ENCODE results near the gene MBTPS2. TPM values are rescaled to one million over a fixed set of nuclear protein-coding genes. Genes with fewer than 3 reads are reported as not detected.

Gene MBTPS2
- total RNA-seq, 2 experiments from 2014 or later, result 12.6 to 12.8 TPM

DNA sequence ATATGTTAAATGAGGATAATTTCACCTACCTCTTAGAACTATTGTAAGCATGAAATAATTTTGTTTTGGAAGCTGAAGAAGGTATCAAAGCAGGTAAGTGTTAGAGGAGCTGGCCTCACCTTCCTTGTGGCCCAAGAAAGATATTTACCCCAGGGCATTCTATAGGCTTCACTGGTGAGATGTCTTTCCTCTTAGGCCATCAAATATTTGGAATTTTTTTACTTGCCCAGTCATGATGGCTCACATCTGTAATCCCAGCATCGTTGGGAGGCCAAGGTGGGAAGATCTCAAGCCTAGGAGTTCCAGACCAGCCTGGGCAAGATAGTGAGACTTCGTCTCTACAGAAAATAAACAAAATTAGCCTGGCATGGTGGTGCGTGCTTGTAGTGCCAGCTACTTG is 95.0 kb downstream of the MBTPS2 start:
- H3K27ac Mint-ChIP-seq, result no peak overlapping the region
- H3K4me1 Mint-ChIP-seq (ENCODE audit: low read depth), result peaks cover 28% of the 10 kb centered on the region
- ChIA-PET CTCF (no interaction called here), POLR2A (no interaction called here)
- no peak overlapping the region for H3K4me3 Mint-ChIP-seq
- TF ChIP-seq, protein P1, sequence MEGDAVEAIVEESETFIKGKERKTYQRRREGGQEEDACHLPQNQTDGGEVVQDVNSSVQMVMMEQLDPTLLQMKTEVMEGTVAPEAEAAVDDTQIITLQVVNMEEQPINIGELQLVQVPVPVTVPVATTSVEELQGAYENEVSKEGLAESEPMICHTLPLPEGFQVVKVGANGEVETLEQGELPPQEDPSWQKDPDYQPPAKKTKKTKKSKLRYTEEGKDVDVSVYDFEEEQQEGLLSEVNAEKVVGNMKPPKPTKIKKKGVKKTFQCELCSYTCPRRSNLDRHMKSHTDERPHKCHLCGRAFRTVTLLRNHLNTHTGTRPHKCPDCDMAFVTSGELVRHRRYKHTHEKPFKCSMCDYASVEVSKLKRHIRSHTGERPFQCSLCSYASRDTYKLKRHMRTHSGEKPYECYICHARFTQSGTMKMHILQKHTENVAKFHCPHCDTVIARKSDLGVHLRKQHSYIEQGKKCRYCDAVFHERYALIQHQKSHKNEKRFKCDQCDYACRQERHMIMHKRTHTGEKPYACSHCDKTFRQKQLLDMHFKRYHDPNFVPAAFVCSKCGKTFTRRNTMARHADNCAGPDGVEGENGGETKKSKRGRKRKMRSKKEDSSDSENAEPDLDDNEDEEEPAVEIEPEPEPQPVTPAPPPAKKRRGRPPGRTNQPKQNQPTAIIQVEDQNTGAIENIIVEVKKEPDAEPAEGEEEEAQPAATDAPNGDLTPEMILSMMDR (IDR thresholded peaks at IDR 0.05), result no peak
- H3K9me3 Mint-ChIP-seq, result no peaks in the 10 kb centered on the region
- H3K36me3 Mint-ChIP-seq (ENCODE audit: low read depth), result peaks cover 2% of the 10 kb centered on the region
- ATAC-seq, result no peak
- intact Hi-C loops (cut with micrococcal nuclease), result no loop called here
- DNase-seq, result no peak
- no peaks in the 10 kb centered on the region for H3K27me3 Mint-ChIP-seq

Other genes starting within 250 kb of the MBTPS2 start
- under 1 TPM; 0.47 to 0.77 TPM for gene KLHL34, start 181.3 kb upstream of the MBTPS2 start, total RNA-seq
- gene SMPX, start 81.5 kb upstream of the MBTPS2 start, total RNA-seq, result not detected
- gene YY2, start 16.4 kb downstream of the MBTPS2 start, total RNA-seq, result 1 to 10 TPM; 2.0 to 2.3 TPM
- gene SMS, start 101.1 kb downstream of the MBTPS2 start, total RNA-seq, result 100 to 1,000 TPM; 175 to 184 TPM
- 10 to 100 TPM; 22.7 to 25.2 TPM for gene PHEX, start 192.7 kb downstream of the MBTPS2 start, total RNA-seq